NCI-H2029 treated with DMSO at 0.1 percent for 48 hours (cell line): ENCODE results near the gene WNT4.

Experiments
- DNase-seq: peaks from one replicate; lab custom pipeline; 2025; lab: John Stamatoyannopoulos, UW

WNT4 gene

GRCh38 chr1:22074803-22075202 is 68.1 kb downstream of the WNT4 start:
- no peak for DNase-seq

- no peak for DNase-seq
These were observed 71.4 kb downstream of the WNT4 start for GRCh38 chr1:22071511-22071910.
